H1 (cell line): ENCODE results near the gene DNLZ. TPM values are rescaled to one million over a fixed set of nuclear protein-coding genes. Genes with fewer than 3 reads are reported as not detected.

Source experiments
- CTCF ChIA-PET: fragments of 300-600 bp; sonication (Branson Sonifier 250); formaldehyde crosslinking; loops from one replicate; lab custom pipeline; 2021; ENCODE audit not compliant: partially characterized antibody; lab: Charles Lee
- POLR2A ChIA-PET: fragments of 300-600 bp; sonication (Branson Sonifier 250); formaldehyde crosslinking; loops from one replicate; lab custom pipeline; 2021; ENCODE audit warnings: inconsistent platforms; ENCODE audit not compliant: partially characterized antibody; lab: Charles Lee
- DNase-seq, 2 experiments: peaks; one replicate each; pipeline versions ENCODE4 v3.0.0 to v3.0.0-alpha.2; 2010 to 2022; ENCODE audit warnings: low spot score in 2 of 2, low read depth in 1 of 2, mixed read lengths in 1 of 2
- FAIRE-seq: peaks from 2 replicates; lab custom pipeline; 2011; peaks lifted over from hg19 to GRCh38; lab: Jason Lieb, UNC
- H2AFZ ChIP-seq: 2 replicates; pipeline ENCODE4 v1.8.1; 2012; ENCODE audit warnings: low read length, inconsistent platforms
- H2AK5ac ChIP-seq: 2 replicates; pipeline ENCODE4 v1.6.1; 2013; ENCODE audit warnings: low read depth, low read length
- H2BK120ac ChIP-seq: replicated peaks from 2 replicates; pipeline ENCODE3; 2013; ENCODE audit warnings: low read depth, low read length, inconsistent platforms
- H2BK12ac ChIP-seq: 2 replicates; pipeline ENCODE4 v1.6.1; 2013; ENCODE audit warnings: low read depth, low read length
- H2BK15ac ChIP-seq: 2 replicates; pipeline ENCODE4 v1.6.1; 2013; ENCODE audit warnings: low read length
- H2BK20ac ChIP-seq: 2 replicates; pipeline ENCODE4 v1.6.1; 2013; ENCODE audit warnings: low read length
- H2BK5ac ChIP-seq: 2 replicates; pipeline ENCODE4 v1.6.1; 2013; ENCODE audit warnings: low read depth, low read length
- H3K14ac ChIP-seq: 2 replicates; pipeline ENCODE4 v1.6.1; 2013; ENCODE audit warnings: inconsistent platforms; ENCODE audit not compliant: insufficient read length
- H3K18ac ChIP-seq: 2 replicates; pipeline ENCODE4 v1.6.1; 2013; ENCODE audit warnings: low read length; ENCODE audit errors: extremely low read depth
- H3K23ac ChIP-seq: 2 replicates; pipeline ENCODE4 v1.6.1; 2013; ENCODE audit warnings: inconsistent platforms; ENCODE audit not compliant: insufficient read length
- H3K23me2 ChIP-seq: 2 replicates; pipeline ENCODE4 v1.6.1; 2013; ENCODE audit warnings: low read depth, low read length
- H3K27ac ChIP-seq: 2 replicates; pipeline ENCODE4 v1.6.1; 2011; ENCODE audit warnings: low read depth, low read length, inconsistent platforms
- H3K27me3 ChIP-seq, 4 experiments: replicated peaks in 1 of 4; 1 replicate in 1 of 4; 2 replicates in 3 of 4; pipeline versions ENCODE4 v1.6.1 to v1.8.1; 2011 to 2013; ENCODE audit warnings: low read length in 3 of 4, mild to moderate bottlenecking in 3 of 4, inconsistent platforms in 2 of 4, mixed read lengths in 2 of 4, moderate library complexity in 1 of 4; ENCODE audit not compliant: control insufficient read depth in 3 of 4, insufficient read depth in 3 of 4; ENCODE audit errors: extremely low read depth in 1 of 4
- H3K36me3 ChIP-seq, 4 experiments: 2 replicates each; pipeline versions ENCODE4 v1.6.1 to v1.8.1; 2011 to 2013; ENCODE audit warnings: mild to moderate bottlenecking in 4 of 4, low read length in 3 of 4, moderate library complexity in 2 of 4, control low read depth in 1 of 4, inconsistent platforms in 1 of 4; ENCODE audit not compliant: insufficient read depth in 4 of 4, control insufficient read depth in 2 of 4
- H3K4ac ChIP-seq: replicated peaks from 2 replicates; pipeline ENCODE3; 2013; ENCODE audit warnings: low read length, low read depth, mixed read lengths, inconsistent platforms; ENCODE audit not compliant: insufficient read length
- H3K4me1 ChIP-seq, 4 experiments: replicated peaks in 1 of 4; 1 replicate in 1 of 4; 2 replicates in 3 of 4; pipeline versions ENCODE4 v1.6.1 to v1.8.1; 2011 to 2013; ENCODE audit warnings: low read length in 3 of 4, inconsistent platforms in 2 of 4, mixed read lengths in 1 of 4; ENCODE audit not compliant: insufficient read depth in 4 of 4, control insufficient read depth in 3 of 4
- H3K4me2 ChIP-seq, 2 experiments: 2 replicates each; pipeline versions ENCODE4 v1.6.1 to v1.8.1; 2011 to 2013; ENCODE audit warnings: low read depth in 2 of 2, low read length in 2 of 2, control low read depth in 1 of 2, inconsistent platforms in 1 of 2, mild to moderate bottlenecking in 1 of 2; ENCODE audit not compliant: insufficient read depth in 1 of 2
- H3K4me3 ChIP-seq, 4 experiments: fragments of 200-600, 300-600 bp in 1 of 4; sonication (generic), shearing (Covaris generic), sonication (Bioruptor Twin) in 1 of 4; 2 replicates each; pipeline versions ENCODE4 v1.5.1 to v1.8.1; 2011 to 2016; ENCODE audit warnings: low read length in 4 of 4, low read depth in 3 of 4, control low read depth in 2 of 4, inconsistent platforms in 2 of 4, mild to moderate bottlenecking in 2 of 4, mixed read lengths in 1 of 4, moderate library complexity in 1 of 4; ENCODE audit not compliant: insufficient read depth in 2 of 4; ENCODE audit errors: extremely low read depth in 1 of 4
- H3K56ac ChIP-seq: replicated peaks from 2 replicates; pipeline ENCODE3; 2013; ENCODE audit warnings: low read depth, mild to moderate bottlenecking, mixed read lengths, low read length, inconsistent platforms; ENCODE audit not compliant: insufficient read length
- H3K79me1 ChIP-seq: 2 replicates; pipeline ENCODE4 v1.6.1; 2013; ENCODE audit warnings: low read depth, low read length, control low read depth
- H3K79me2 ChIP-seq, 2 experiments: 2 replicates each; pipeline versions ENCODE4 v1.6.1 to v1.8.1; 2012 to 2013; ENCODE audit warnings: low read length in 2 of 2, mild to moderate bottlenecking in 2 of 2, inconsistent platforms in 1 of 2; ENCODE audit not compliant: insufficient read depth in 2 of 2, control insufficient read depth in 1 of 2
- H3K9ac ChIP-seq, 4 experiments: replicated peaks in 1 of 4; 1 replicate in 1 of 4; 2 replicates in 3 of 4; pipeline versions ENCODE4 v1.6.1 to v1.8.1; 2011 to 2013; ENCODE audit warnings: low read depth in 3 of 4, low read length in 3 of 4, control low read depth in 2 of 4, mild to moderate bottlenecking in 2 of 4, moderate library complexity in 2 of 4, inconsistent platforms in 1 of 4; ENCODE audit errors: extremely low read depth in 1 of 4
- H3K9me3 ChIP-seq, 2 experiments: 2 replicates each; pipeline versions ENCODE4 v1.6.1 to v1.8.1; 2012 to 2013; ENCODE audit warnings: mild to moderate bottlenecking in 2 of 2, moderate library complexity in 2 of 2, control low read depth in 1 of 2, inconsistent platforms in 1 of 2, low read depth in 1 of 2, low read length in 1 of 2, mixed read lengths in 1 of 2; ENCODE audit not compliant: insufficient read depth in 2 of 2
- H4K20me1 ChIP-seq, 2 experiments: replicated peaks in 1 of 2; 2 replicates each; pipeline versions ENCODE3 to v1.8.1; 2011 to 2013; ENCODE audit warnings: inconsistent platforms in 2 of 2, low read length in 2 of 2, mild to moderate bottlenecking in 1 of 2; ENCODE audit not compliant: insufficient read depth in 2 of 2, control insufficient read depth in 1 of 2
- H4K5ac ChIP-seq: 2 replicates; pipeline ENCODE4 v1.6.1; 2013; ENCODE audit warnings: low read length, low read depth, mixed read lengths, inconsistent platforms; ENCODE audit not compliant: insufficient read length
- H4K8ac ChIP-seq: 2 replicates; pipeline ENCODE4 v1.8.0; 2013; ENCODE audit warnings: mild to moderate bottlenecking, moderate library complexity, low read length, inconsistent platforms; ENCODE audit not compliant: insufficient read depth; ENCODE audit errors: extremely low read depth
- H4K91ac ChIP-seq: replicated peaks from 2 replicates; pipeline ENCODE3; 2013; ENCODE audit warnings: low read length, mixed read lengths, inconsistent platforms; ENCODE audit not compliant: insufficient read length
- CEBPB ChIP-seq: IDR thresholded peaks from 2 replicates; pipeline ENCODE4 v1.6.1; 2012; ENCODE audit warnings: low read depth, low read length
- GABPA ChIP-seq: IDR thresholded peaks from 2 replicates; pipeline ENCODE4 v1.6.1; 2011; ENCODE audit warnings: mild to moderate bottlenecking, low read length, moderate library complexity, borderline replicate concordance; ENCODE audit not compliant: insufficient read depth
- KDM1A ChIP-seq: fragments of 200-600, 300-600 bp; sonication (generic); IDR thresholded peaks from 2 replicates; pipeline ENCODE4 v1.7.1; 2016; ENCODE audit warnings: mild to moderate bottlenecking, low read length, borderline replicate concordance
- KDM5A ChIP-seq: fragments of 200-600 bp; IDR thresholded peaks from 2 replicates; pipeline ENCODE4 v1.7.1; 2012; ENCODE audit warnings: mild to moderate bottlenecking, low read length, inconsistent platforms, mixed read lengths
- NANOG ChIP-seq: IDR thresholded peaks from 2 replicates; pipeline ENCODE4 v1.6.1; 2011; ENCODE audit warnings: low read length, low read depth, mild to moderate bottlenecking, inconsistent platforms; ENCODE audit not compliant: insufficient read depth, poor library complexity, severe bottlenecking
- NRF1 ChIP-seq: IDR thresholded peaks from 2 replicates; pipeline ENCODE4 v1.6.1; 2011; ENCODE audit warnings: mild to moderate bottlenecking, low read depth, low read length, improper control_type of control experiment
- POU5F1 ChIP-seq: IDR thresholded peaks from 2 replicates; pipeline ENCODE4 v1.6.1; 2011; ENCODE audit warnings: low read depth, mild to moderate bottlenecking, low read length, moderate library complexity
- TAF1 ChIP-seq: IDR thresholded peaks from 2 replicates; pipeline ENCODE4 v1.6.1; 2011; ENCODE audit warnings: mild to moderate bottlenecking, low read depth, low read length
- TAF7 ChIP-seq: optimal IDR thresholded peaks from 2 replicates; pipeline ENCODE3; 2011; ENCODE audit warnings: low read depth, mild to moderate bottlenecking, inconsistent platforms, low read length, moderate library complexity, borderline replicate concordance
- WGBS, 2 experiments: shearing (Covaris generic) in 1 of 2; methylation state at CpG; one replicate each; pipeline versions ENCODE4 v1.1.6 to v1.1.7; 2013 to 2015; ENCODE audit warnings: low lambda C conversion rate in 2 of 2, mixed read lengths in 2 of 2, inconsistent platforms in 1 of 2, low coverage in 1 of 2, missing lambda C conversion rate in 1 of 2; ENCODE audit not compliant: insufficient replicate concordance in 2 of 2, insufficient coverage in 1 of 2, insufficient read length in 1 of 2; ENCODE audit errors: extremely low coverage in 1 of 2, missing lambda C conversion rate in 1 of 2; 5-methylcytosine and 5-hydroxymethylcytosine counted together
- polyA plus RNA-seq, 7 experiments: library from polyadenylated mRNA; depleted of rRNA in 3 of 7; stranded (reverse) in 5 of 7; unstranded in 2 of 7; fragments of >200 nt in 5 of 7; fragments of 200-250 nt in 2 of 7; gene quantifications; 1 replicate in 5 of 7; 2 replicates in 1 of 7; 4 replicates in 1 of 7; pipeline versions ENCODE4 v1.2.1 to v1.2.3, GENCODE V29; 2011 to 2013; ENCODE audit warnings: missing spikeins in 2 of 7, mixed read lengths in 2 of 7
- total RNA-seq: library from RNA; stranded (reverse); fragmentation: NEBNext Ultra II Directional; extraction: Animal tissue kit (Norgen Biotek cat#: 25700); gene quantifications from 2 replicates; pipeline ENCODE4 v1.2.1, GENCODE V29; 2021
- TF ChIP-seq, protein P1 (sequence below): IDR thresholded peaks from 2 replicates; pipeline ENCODE4 v1.6.1; 2011; ENCODE audit warnings: low read length, improper control_type of control experiment

Gene DNLZ
- total and polyA plus RNA-seq, 2 of the 8 experiments (the other 6 are each of a cell fraction or from before 2014, with no cell fraction given), result 11.6 to 17.9 TPM

DNA sequence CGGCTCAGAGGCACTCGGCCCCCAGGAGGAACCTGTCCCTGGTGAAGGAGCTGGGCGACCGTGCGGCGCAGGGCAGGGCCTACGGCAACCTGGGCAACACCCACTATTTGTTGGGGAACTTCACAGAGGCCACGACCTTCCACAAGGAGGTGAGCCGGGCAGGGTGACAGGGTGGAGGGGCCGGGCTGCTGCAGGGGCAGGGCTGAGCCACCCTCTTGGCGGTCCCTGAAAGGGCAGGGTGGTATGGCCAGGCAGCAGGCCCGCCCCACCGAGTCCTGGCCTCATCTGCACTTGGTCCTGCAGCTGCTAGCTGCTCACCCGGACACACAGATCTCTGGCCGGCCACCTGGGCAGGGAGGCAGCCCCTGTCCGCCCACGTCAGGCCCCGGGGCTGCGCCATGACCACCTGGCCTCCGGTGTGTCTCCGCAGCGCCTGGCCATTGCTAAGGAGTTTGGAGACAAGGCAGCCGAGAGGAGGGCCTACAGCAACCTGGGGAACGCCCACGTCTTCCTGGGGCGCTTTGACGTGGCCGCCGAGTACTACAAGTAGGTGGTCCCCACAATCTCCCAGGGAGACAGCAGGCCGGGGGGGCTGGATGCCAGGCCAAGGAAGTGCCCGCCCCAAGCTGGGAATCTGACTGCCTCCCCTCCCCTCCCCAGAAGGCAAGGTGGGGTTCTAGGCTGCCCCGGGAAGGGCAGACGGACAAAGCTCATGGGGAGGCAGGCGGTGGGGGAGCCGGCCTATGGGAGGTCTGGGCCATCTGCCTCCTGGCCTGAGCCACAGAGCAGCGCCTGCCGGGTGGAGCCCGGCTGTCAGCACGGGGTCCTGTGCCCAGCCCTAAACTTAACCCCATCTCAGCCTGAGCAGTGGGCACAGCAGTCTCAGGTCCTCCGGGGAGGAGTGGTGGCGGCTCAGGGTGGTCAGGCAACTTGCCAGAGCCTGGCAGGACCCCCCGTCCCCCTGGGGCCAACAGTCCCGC is 25.8 kb downstream of the DNLZ start:
- Histone ChIP-seq H3K4ac (no peak overlapping the region), H4K91ac (no peak overlapping the region), H3K4me3 (no peak overlapping the region), H2AFZ (no peak overlapping the region), H2BK12ac (no peak overlapping the region), H2BK15ac (no peak overlapping the region), H3K9me3 (no peaks in the 10 kb centered on the region), H2BK20ac (no peak overlapping the region), H3K79me2 (no peaks in the 10 kb centered on the region), H3K27ac (no peak overlapping the region), H4K5ac (no peak overlapping the region), H3K9ac (no peak overlapping the region), H3K36me3 (peaks cover 0 to 4% (median 0%) of the 10 kb centered on the region in 4 experiments; a peak in 2 of 8 replicates), H3K4me2 (no peak overlapping the region), H2BK5ac (no peak overlapping the region), H3K18ac (no peak overlapping the region), H3K14ac (no peak overlapping the region), H3K79me1 (0 out of 2 replicates have a peak, but pooled peaks cover 2% of the 10 kb centered on the region), H3K56ac (no peak overlapping the region), H2AK5ac (no peak overlapping the region), H4K20me1 (peaks cover 0 to 1% of the 10 kb centered on the region in 2 experiments), H4K8ac (no peak overlapping the region), H2BK120ac (no peak overlapping the region), H3K23ac (no peak overlapping the region), H3K4me1 (peaks cover 0 to 9% (median 2%) of the 10 kb centered on the region in 4 experiments; a peak in 3 of 7 replicates), H3K27me3 (no peaks in the 10 kb centered on the region), H3K23me2 (no peaks in the 10 kb centered on the region; the same call in 1 of the 2 replicates)
- ChIA-PET POLR2A (interaction anchor here (1.0 to 1.2 kb wide), 5 partner anchors 10 to 30 kb away, joined by 3 to 4 read pairs (median 3); no protein-coding TSS in a partner anchor), CTCF (interaction anchor here (1.0 to 3.0 kb wide), 9 partner anchors 10 to 87 kb away, joined by 3 to 13 read pairs (median 5); partner anchors contain the start of genes DNLZ and GPSM1)
- DNase-seq, result no peak
- 90% methylated on average over 40 of the region's 43 CpGs; no CpG with 5 or more reads in 1 of the 2 experiments for WGBS, 2 experiments
- no peak for FAIRE-seq
- TF ChIP-seq KDM1A (no peak), NRF1 (no peak), NANOG (no peak), TAF1 (no peak), TAF7 (no peak), KDM5A (no peak), POU5F1 (no peak), GABPA (no peak), CEBPB (no peak)
- TF ChIP-seq, protein P1, sequence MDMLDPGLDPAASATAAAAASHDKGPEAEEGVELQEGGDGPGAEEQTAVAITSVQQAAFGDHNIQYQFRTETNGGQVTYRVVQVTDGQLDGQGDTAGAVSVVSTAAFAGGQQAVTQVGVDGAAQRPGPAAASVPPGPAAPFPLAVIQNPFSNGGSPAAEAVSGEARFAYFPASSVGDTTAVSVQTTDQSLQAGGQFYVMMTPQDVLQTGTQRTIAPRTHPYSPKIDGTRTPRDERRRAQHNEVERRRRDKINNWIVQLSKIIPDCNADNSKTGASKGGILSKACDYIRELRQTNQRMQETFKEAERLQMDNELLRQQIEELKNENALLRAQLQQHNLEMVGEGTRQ, result no peak
